Activated naive CD8-positive, alpha-beta T cell treated with anti-CD3 and anti-CD28 coated beads, Interleukin-2, amount 50 U/mL, for 16 hours (primary cell): Measurements from ENCODE around the gene PCDHA1.
"Not testable (repeated sequence)": the region's sequence is repeated elsewhere in the genome, so short reads cannot be mapped to it uniquely, and the experiment has no call there.

Experiments used
- DNase-seq: peaks from one replicate; pipeline ENCODE4 v3.0.0-alpha.2; 2020; ENCODE audit warnings: low read depth, low spot score

The PCDHA1 gene

GRCh38 chr5:140849831-140850634, 64.1 kb downstream of the PCDHA1 start:
- DNase-seq: not testable (repeated sequence)

- no peak for DNase-seq
These were observed 70.1 kb downstream of the PCDHA1 start, which contains the start of gene PCDHA10 for GRCh38 chr5:140855772-140856674. TSS of gene PCDHA10 (plus strand) at chr5:140855897. CDS start at chr5:140856049, 152 bp downstream.

- DNase-seq: no peak
These were observed 71.4 kb downstream of the PCDHA1 start for GRCh38 chr5:140857177-140857986.

- DNase-seq: no peak
These were observed 72.0 kb downstream of the PCDHA1 start for GRCh38 chr5:140857987-140858240.

- no peak for DNase-seq
These were observed 76.7 kb downstream of the PCDHA1 start for GRCh38 chr5:140862441-140863295.

- DNase-seq: no peak
These were observed 83.0 kb downstream of the PCDHA1 start, which contains the start of gene PCDHA11 for GRCh38 chr5:140868721-140869554. TSS of gene PCDHA11 (plus strand) at chr5:140868957. CDS start at chr5:140869104, 147 bp downstream.

GRCh38 chr5:140869555-140869886, 83.6 kb downstream of the PCDHA1 start:
- no peak for DNase-seq

- no peak for DNase-seq
These were observed 84.6 kb downstream of the PCDHA1 start for GRCh38 chr5:140870221-140871201.

- DNase-seq: no peak
These were observed 89.4 kb downstream of the PCDHA1 start, which contains the start of gene PCDHA12 for GRCh38 chr5:140875085-140876065. TSS of gene PCDHA12 (plus strand) at chr5:140875308. CDS start at chr5:140875473, 165 bp downstream.

- DNase-seq: not testable (repeated sequence)
These were observed 90.8 kb downstream of the PCDHA1 start for GRCh38 chr5:140876541-140877261.

- no peak for DNase-seq
These were observed 91.3 kb downstream of the PCDHA1 start for GRCh38 chr5:140877262-140877581.

- DNase-seq: no peak
These were observed 96.1 kb downstream of the PCDHA1 start, which contains the start of gene PCDHA13 for GRCh38 chr5:140881889-140882590. TSS of gene PCDHA13 (plus strand) at chr5:140882124. CDS start at chr5:140882269, 145 bp downstream.

- DNase-seq: no peak
These were observed 96.6 kb downstream of the PCDHA1 start for GRCh38 chr5:140882591-140882899.

- no peak for DNase-seq
These were observed 97.4 kb downstream of the PCDHA1 start for GRCh38 chr5:140883373-140883772.

GRCh38 chr5:140883927-140884697, 98.2 kb downstream of the PCDHA1 start:
- DNase-seq: no peak

GRCh38 chr5:140916325-140916724, 130.4 kb downstream of the PCDHA1 start:
- DNase-seq: no peak
